Hematopoietic multipotent progenitor cell treated with erythropoietin and hydrocortisone succinate and interleukin-3 and kit ligand, for 4 days (in vitro differentiated cells): ENCODE measurements around the gene AZIN2.
"Not testable (repeated sequence)": the region's sequence is repeated elsewhere in the genome, so short reads cannot be mapped to it uniquely, and the experiment has no call there.

Source experiments
- DNase-seq: peaks from one replicate; pipeline ENCODE4 v3.0.0-alpha.2; 2015

AZIN2 gene

DNA sequence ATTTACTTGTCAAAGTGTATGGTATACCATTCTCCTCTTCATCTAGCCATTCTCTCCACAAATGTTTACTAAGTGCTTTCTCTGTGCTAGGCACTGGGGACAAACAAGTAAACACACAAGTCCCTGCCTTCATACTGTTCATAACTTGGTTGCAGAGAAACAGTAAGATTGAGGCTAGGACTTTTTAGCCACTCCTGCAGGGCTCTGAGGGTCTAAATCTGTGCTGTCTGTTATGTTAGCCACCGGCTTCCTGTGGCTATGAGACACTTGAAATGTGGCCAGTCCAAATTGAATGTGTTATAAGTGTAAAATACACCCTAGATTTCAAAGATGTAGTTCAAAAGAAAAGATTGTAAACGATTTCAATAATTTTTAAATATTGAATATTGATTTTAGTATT is 50.2 kb downstream of the AZIN2 start:
- DNase-seq = no peak

DNA sequence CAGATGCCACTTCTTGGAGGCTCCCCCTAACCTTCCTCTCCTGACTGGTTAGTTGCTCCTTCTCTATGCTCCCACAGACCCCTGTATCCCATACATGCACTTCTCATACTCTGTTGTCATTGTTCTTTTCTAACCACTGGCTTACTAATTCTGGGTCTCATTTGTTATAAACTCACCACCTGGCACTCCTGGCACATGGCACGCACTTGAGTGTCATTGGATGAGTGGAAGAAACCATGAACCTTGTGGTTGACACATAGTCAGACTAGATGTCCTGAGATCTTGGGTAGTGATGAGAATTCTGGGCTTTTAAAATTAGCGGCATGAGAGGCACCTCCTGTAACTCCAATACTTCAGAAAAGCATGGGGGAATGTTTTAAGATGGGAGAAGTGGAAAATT is 51.6 kb downstream of the AZIN2 start:
- DNase-seq = no peak

DNA sequence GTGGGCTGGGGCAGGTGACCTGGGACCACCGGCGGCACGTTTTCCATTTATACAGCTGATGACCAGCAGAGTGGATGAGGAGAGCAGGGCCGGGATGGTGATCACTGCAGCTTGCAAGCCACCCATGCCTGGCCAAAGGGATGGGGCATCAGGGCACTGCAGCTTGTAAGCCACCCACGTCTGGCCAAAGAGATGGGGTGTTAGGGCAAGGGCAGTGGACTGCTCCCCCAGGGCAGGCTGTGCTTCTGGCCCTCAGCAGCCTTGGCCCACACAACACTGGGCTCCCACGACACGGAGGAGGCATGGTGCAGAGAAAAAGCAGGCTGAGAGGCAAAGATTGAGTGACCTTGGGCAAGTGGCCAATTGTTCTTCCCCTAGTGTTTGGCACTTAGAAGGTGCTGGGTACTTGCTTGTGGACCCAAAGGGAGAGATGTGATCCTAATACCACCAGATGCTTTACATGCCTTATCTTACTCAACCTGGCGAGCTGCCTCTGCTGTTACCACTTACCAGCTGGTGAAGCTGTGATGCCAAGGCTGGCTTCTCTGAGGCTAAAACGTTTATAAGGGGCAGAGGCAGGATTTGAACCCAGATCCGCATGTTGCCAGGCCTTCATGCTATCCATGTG is 52.6 kb downstream of the AZIN2 start:
- DNase-seq = peak; percentile 44

DNA sequence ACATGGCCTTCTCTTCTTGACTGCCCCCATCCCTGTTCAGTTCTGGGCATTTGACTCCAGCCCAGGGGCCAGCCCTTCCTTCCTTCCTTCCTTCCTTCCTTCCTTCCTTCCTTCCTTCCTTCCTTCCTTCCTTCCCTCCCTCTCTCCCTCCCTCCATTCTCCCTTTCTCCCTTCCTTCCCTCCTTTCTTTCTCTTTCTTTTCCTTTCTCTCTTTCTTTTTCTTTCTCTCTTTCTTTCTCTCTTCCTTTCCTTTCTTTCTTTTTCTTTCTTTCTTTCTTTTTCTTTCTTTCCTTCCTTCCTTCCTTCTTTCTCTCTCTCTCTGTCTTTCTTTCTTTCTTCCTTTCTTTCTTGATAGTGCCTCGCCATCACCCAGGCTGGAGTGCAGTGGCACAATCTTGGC is 55.1 kb downstream of the AZIN2 start:
- DNase-seq = not testable (repeated sequence)

DNA sequence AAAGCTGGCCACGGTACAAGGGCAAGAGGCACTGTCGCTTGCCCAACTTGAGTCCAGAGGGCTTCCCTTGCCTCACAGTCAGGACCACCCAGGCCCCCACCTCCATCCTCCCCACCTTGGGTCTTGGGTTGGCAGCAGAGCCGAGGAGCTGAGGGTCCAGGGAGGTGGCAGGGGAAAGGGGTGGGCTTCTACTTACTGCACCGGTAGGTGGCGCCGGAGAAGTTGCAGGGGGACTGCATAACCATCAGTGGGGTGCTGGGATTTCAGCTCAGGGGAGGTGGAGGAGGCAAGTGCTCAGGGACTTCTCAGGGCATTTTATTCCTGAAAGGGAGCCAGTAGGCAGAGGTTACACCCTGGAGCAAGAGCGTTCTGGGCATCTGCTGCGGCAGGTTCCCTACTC is 56.8 kb downstream of the AZIN2 start:
- DNase-seq = peak; percentile 76

DNA sequence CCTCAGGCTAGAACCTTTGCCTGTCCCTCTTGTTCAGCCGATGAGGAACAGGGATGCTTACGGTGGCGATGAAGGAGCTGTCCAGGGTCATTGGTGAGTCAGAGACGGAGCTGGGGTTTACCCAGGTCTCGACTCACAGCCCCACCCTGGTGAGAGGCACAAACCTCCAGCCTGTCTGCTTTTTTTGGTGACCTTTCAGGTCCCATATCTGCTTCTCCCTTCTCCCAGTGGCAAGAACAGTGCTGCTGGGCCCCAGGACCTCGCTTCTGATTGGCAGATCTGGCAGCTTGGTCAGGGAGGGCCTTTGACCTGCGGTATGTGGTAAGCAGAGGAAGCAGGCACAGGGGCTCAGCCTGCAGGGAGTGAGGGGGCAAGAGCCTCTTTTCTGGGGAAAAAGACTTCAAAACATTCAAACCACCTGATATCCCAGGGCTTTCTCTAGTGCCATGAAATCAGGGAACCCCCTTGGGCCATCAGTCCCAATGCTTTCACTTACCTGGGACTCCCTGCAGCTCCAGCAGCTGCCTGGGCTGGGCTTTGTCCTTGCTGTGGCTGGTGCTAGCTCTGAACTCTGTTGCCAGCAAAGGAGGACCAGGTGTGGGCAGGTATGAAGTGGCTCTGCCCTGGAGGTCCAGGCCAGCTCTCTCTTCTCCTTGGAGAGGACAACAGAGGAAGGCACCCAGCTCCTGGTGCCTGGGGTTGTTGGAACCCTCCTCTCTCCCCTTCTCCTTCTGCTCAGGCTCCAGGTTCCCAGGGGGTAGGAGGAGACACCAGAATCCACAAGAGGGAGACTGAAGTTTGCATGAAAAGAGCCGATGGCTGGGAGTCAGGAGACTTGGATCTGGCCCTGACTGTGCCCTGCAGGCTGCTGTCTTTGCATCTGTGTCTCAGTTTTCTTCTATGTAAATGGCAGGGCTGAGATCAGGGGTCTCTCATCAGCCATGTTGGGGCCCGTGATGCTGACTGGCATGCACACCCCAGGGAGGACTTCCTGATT is 59.5 kb downstream of the AZIN2 start:
- DNase-seq = peak; percentile 48

DNA sequence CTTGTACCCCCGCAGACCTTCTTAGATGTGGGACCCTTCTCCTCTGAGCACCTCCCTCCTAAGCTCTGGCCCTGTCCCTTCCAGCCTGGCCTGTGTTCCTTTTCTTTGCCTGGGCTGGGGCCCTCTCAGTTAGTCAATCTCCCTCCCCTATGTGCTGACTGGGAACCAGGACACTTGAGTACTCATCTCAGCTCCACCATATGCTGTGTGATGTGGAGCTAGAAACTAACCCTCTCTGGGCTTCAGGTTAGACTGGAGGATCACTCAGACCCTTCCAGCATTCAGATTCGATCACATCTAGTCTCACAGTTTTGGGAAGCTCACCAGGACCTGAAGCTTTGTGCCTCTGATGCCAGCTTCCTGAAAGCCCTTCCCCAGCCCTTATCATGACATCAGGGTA is 60.3 kb downstream of the AZIN2 start:
- DNase-seq = no peak

DNA sequence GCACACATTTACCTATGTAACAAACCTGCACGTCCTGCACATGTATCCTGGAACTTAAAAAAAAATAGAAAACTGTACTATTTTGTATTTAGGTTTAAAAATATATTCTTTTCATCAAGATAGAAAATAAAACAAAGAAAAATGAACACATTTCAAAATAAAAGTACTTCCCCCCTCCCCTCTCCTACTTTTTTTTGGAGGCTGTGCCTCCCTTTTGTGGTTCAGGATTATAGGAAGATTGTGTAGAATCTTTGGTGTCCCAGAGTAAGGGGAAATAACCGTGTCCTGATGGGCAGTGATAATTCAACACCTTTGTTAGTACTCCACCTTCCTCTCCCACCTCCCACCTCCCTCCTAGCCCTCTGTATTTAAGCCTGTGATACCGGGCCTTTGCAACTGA is 60.8 kb downstream of the AZIN2 start:
- DNase-seq = no peak

DNA sequence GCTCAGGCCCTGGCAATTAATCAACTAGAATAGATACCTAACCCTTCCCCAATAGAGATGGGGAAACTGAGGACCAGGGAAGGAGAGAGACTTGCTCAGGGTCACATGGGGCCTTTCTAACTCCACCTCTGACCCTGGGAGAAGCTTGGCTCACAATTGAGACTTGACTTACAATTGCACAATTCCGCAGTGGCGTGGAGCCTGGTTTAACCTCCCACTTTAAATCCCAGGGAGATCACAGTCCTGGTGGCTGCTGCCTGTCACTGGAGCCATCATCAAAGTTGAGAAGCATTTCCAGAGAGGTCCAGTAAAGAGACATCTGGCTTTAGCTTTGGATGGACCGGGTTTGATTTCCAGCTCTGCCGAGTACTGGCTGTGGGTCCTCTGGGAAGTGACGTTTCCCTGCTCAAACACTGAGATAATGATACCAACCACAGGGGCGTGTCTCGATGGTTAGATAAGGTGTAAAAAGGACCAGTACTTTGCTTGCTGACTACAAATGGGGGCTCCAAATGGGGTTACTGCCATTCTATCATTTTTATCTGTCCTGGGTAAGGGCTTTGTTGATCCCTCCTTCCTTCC is 61.6 kb downstream of the AZIN2 start:
- DNase-seq = peak; percentile 70

DNA sequence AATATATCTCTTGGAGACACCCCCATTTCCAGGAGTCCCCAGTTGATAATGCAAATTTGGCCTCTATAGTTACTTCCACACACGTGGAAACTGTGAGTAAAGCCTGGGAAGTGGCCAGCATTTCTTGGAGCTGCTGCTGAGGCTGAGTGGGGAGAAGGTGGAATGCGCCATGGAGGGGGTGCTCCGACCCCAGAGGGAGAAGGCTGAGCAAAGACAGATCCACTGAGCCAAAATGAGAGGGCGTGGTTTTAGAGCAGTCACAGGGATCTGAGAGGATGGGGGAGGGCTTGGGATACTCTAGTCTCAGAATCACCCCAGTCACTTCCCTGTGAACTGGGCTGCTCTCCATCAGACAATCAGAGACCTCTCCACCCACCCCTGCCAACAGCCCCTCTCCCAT is 62.2 kb downstream of the AZIN2 start:
- no peak for DNase-seq

DNA sequence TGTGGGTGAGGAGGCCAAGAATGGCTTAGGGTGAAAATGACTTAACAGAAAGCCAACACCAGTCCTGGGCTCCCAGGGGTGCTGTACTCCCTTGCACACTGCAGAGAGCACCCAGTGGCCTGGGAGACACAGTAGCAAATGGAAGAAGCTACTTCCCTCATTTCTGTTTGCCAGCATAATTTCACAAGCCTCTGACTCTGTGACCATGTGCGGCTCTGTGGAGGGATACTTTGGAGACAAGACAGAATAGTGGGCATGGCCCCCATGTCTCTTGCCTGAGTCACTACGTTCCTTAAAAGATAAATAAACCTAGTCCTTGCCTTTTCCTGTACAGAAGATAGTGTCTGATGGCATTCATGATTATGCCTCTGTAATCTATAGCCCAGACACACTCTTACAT is 62.7 kb downstream of the AZIN2 start:
- peak; percentile 72 for DNase-seq

DNA sequence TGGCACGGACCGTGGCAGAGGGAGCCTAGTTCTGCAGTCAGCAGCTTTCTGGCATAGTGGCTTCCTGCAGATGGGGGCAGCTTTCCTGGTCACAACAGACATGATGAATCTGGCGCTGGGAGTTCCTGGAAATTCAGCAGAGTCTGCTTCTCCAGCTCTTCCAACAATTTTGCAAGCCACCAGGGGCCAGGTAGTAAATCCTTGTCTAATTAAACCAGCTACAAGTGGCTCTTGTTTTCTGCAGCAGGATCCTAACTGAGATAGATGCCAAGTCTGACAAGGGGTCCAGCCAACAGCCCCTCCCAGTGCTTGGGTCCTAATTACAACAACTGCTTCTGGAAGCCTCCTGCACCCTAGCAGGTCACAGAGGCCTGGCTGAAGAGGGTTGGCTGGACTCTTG is 65.0 kb downstream of the AZIN2 start:
- DNase-seq = no peak

DNA sequence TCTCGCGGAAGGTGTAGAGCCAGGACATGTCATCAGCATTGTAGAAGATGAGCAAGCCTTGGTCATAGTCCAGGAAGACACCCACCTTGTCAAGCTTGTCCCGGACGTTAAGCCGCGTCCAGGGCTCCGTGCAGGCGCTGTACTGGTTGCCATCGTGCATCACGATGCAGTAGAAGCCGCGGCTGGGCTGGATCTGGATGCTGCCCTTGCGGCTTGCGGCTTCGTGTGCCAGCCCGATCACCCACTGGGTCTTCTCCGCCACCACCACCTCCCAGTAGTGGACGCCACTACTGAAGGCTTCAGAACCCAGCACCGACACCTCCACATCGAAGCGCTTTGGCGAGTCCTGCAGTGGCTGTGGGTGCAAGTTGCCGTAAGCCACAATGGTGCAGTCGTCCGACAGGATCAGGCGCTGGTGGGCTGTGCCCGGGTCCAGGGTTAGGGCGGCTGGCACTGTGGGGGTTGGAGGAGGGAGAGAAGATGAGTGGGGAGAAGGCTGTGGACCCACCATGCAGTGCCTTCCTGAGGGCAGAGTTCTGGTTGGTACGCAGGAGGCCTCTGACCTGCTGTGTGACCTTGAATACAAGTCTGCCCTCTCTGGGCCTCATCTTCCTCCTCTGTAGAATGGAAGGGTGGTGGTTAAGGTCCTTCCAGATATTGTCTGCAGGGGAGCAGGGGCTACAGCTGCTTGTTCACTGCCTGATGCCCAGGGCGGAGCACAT is 66.5 kb downstream of the AZIN2 start:
- no peak for DNase-seq

DNA sequence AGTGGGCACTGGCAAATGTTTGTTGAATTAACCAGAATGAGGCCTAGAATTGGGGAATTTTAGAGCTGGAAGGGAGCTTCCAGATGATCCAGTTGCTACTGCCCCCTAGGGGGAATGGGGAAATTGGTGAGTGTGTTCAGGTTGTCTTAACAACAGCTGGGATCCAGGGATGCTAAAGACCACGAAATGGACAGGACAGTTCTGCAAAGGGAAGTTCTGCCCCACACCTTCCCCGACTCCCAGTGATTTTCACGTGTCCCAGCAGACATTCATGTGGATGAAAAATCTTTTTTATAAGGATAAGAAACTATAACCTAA is 67.0 kb downstream of the AZIN2 start:
- peak; percentile 33 for DNase-seq

DNA sequence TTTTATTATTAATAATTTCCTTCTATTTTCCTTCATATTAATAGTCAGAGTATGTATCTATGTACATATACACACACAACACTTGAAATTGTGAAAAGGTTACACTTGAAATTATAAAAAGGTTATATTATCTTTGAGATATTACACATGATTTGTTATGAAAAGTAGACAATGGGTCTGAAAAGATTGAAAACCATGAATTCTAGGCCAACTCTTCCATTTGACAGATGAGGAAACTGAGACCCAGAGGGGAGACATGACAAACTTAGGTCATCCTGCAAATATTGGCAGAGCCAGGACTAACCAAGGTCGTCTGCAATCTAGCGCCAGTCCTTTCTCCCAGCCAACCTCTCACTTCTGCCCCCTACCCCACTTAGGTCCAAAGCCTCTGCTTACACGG is 67.7 kb downstream of the AZIN2 start:
- DNase-seq = no peak

DNA sequence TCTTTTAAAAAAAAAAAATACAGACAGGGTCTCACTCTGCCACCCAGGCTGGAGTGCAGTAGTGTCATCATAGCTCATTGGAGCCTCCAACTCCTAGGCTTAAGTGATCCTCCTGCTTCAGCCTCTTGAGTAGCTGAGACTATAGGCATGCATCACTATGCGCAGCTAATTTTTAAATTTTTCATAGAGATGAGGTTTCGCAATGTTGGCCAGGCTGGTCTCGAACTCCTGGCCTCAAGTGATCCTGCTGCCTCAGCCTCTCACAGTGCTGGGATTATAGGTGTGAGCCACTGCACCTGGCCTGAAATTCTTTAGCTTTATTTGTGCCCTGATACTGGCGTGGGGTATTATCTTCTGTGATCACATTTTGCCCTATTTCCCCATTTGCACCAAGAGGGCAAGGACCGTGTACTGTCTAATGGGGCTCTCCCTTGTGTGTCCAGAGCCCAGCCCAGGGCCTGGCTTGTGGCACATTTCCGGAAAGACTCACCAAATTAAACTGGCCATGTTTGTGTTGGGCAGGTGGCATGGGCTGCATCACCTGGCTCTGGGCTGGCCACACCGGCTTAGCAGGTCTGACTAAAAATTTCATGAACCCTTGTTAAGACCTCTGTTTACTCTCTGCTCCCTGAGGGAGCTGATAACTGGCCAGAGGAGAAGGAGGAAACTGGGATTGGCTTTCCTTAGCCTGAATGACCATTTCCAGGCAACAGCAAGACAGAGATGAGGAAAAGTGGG is 68.7 kb downstream of the AZIN2 start:
- no peak for DNase-seq

DNA sequence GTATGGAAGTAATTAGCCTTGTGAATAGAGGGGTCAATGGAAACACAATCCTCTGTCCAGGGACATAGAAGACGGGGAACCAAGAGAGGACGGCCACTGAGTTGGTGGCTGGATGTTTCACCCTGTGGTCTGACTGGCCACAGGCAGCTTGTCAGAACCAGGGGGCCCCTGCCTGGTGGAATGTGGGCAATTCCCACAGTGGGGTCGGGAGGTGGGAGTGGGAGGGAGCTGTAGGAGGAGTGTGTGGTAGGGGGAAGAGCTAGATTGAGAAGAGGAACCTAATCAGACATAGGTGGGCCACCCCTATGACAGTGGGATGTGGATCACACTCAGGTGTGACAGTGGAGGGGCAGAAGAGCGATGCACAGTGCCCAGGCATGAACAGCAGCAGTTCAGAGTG is 69.6 kb downstream of the AZIN2 start:
- DNase-seq = no peak

DNA sequence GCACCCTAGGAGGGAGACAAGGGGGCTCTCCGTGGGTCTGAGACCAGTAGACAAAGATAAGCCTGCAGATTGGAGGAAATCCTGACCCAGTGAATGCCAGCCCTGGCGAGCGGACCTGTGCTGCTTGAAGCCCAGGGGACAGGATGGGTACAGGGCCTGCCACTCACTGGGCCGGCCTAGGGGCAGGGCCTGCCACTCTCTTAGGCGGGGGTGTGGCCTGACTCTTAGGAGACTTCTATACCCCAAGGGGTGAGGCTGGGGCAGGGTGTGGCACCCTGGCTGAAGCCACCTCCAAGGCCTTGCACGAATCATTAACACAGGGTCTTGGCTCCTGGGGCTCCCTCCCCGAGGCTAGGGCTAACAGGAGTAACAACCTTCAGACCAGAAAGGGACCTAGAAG is 70.2 kb downstream of the AZIN2 start:
- peak; percentile 37 for DNase-seq

DNA sequence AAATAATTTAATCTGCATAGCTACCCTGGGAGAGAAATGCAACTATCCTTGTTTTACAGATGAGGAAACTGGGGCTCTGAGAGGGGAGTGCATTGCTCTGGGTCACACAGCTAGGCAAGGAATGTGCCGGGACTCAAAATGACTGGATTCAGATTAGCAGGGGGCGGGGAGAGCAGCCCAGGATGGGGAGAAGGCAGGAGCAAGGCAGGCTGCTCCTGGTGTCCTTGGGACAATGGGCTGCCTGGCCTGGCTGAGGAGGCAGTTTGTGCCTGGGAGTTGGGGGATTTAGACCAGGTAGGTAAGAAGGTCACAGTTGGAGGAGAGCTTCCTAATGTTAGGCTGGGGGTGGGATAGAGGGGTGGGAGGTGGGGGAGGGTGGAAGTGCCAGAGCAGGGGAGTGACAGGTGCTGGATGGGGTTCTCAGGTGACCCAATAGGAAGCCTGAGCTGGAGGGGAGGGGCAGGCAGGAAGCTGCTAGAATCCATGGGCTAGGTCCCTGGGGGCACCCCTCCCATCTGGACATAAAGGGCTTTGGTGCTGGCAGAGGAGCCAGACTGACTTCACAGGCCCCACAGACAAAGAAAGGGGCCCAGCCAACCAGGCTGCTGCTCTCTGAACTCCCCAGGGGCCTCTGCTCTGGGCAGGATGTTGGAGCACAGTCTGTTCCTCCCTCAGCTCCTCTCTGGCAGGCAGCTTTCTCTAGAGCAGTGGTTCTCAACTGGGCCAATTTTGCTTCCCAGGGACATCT is 71.9 kb downstream of the AZIN2 start:
- DNase-seq = no peak

DNA sequence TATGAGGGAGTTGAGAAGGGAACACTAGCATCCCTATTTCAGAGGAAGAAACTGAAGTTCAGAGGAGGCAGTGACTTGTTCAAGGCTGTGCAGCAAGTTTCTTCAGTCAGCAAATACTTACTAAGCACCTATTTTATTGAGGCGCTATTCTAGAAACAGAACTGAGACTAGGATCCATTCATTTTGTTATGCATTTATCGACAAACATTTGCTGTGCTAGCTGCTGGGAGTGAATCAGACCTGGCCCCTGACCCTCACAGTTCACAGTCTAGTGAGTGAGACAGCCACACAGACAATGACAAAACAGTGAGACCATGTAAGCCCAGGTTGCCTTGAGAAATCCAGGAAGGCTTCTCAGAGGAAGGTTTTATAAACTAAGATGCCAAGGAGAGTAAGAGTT is 72.7 kb downstream of the AZIN2 start:
- no peak for DNase-seq

DNA sequence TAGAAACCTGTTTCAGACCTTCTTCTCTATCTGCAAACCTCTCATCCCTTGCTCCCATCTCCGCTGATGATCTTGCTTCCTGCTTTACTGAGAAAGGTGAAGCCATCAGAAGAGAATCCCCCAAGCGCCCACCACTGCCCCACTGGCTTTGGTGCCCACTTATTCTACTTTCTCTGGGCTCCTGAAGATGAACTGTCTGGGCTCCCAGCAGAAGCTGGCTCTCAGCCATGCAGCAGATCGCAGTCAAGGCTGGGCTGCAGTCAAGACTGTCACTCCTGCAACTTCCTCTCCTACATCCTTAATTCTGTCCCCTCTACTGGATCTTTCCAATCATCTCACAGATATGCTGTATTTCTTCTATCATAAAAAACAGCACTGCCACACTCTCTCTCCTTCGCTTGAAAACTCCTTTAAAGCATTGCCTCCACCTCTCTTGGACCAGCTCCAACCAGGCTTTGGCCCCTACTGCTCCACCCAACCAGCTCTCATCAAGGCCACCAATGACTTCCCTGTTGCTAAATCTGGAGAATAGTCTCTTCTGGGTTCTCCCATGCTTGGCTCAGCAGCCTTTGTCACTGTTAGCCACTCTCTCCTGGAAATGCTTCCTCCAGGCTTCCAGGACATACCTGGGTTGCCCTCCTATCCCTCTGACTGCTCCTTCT is 75.1 kb downstream of the AZIN2 start:
- peak; percentile 30 for DNase-seq
